ENCODE measurements around the gene SYT6.

The SYT6 gene

DNA sequence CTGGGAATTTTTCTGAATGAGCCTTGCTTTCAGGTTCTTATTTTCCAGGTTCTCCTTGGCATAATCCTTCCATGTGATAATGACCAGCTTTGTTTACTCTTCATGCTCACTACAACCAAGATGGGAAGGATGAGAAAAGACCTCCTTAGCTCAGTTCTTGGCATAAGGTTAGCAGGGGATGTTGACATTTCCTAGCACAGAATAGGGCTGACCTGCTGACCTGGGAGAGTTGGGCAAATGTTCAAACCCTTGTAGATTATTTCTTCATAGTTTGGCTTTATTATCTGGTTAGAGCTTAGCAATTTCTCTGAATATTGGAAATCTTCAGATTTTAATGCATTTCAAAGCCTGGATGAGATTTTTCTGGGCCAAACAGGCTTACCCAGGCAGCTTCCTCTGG, 23.6 kb upstream of the SYT6 start:
- Histone ChIP-seq H3K9me3 (ENCODE audit: insufficient read depth, low read depth, low read length) (no peaks in the 10 kb centered on the region), H3K27ac (ENCODE audit: low read depth, low read length) (no peak overlapping the region), H3K27me3 (ENCODE audit: insufficient read depth, low read length) (no peaks in the 10 kb centered on the region), H3K4me3 (ENCODE audit: low read length) (no peak overlapping the region), H3K4me1 (ENCODE audit: insufficient read depth, low read length) (no peaks in the 10 kb centered on the region), H3K9ac (ENCODE audit: low read depth, low read length) (no peak overlapping the region), H3K36me3 (ENCODE audit: insufficient read depth, low read length) (no peaks in the 10 kb centered on the region)

DNA sequence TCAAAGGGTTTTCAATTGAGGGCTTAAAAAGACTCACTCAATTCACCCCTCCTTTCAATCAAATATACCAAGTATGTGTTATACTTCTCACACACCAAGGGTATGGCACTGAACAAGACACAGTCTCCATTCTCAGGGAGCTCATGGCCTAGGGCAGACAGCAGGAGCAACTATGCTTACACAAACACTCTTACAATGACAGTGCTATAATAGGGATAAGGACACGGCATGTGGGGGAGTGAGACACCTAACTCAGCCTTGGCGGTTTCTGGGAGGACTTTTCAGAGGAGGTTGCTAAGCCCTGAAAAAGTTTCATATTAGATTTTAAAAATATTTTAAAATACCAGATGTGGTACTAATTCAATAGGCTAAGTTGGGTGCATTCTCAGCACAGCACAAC, 22.7 kb upstream of the SYT6 start:
- H3K27me3 ChIP-seq (ENCODE audit: insufficient read depth, low read length): no peaks in the 10 kb centered on the region
- H3K9ac ChIP-seq (ENCODE audit: low read depth, low read length): no peak overlapping the region
- no peaks in the 10 kb centered on the region for H3K4me1 ChIP-seq (ENCODE audit: insufficient read depth, low read length)
- H3K4me3 ChIP-seq (ENCODE audit: low read length): no peak overlapping the region
- H3K9me3 ChIP-seq (ENCODE audit: insufficient read depth, low read depth, low read length): no peaks in the 10 kb centered on the region
- H3K36me3 ChIP-seq (ENCODE audit: insufficient read depth, low read length): no peaks in the 10 kb centered on the region
- WGBS: no CpG with 5 or more reads among the region's 2 CpGs
- no peak overlapping the region for H3K27ac ChIP-seq (ENCODE audit: low read depth, low read length)

DNA sequence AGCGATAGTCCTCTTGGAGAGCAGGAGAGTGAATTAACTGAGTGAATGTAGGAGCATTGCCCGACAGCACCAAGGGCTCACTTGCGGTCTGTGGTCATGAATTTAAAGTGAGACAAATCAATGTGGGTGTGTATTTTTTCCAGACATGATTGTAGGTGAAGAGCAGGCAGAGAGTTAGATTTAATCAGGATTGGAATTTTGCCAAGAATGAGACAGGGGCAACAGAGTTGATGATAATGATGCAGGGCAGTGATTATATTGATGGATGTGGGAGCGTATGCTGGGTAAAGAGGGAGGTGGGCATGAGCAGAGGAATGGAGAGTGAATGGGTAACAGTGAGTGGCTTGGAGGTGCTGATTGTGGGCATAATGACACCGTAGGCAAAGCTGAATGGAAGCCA, 20.0 kb upstream of the SYT6 start:
- Histone ChIP-seq H3K36me3 (ENCODE audit: insufficient read depth, low read length) (no peaks in the 10 kb centered on the region), H3K4me1 (ENCODE audit: insufficient read depth, low read length) (no peaks in the 10 kb centered on the region), H3K9me3 (ENCODE audit: insufficient read depth, low read depth, low read length) (no peaks in the 10 kb centered on the region), H3K27ac (ENCODE audit: low read depth, low read length) (no peak overlapping the region), H3K4me3 (ENCODE audit: low read length) (no peak overlapping the region), H3K9ac (ENCODE audit: low read depth, low read length) (no peak overlapping the region), H3K27me3 (ENCODE audit: insufficient read depth, low read length) (no peaks in the 10 kb centered on the region)
- 72% methylated on average over 5 of the region's 5 CpGs for WGBS

DNA sequence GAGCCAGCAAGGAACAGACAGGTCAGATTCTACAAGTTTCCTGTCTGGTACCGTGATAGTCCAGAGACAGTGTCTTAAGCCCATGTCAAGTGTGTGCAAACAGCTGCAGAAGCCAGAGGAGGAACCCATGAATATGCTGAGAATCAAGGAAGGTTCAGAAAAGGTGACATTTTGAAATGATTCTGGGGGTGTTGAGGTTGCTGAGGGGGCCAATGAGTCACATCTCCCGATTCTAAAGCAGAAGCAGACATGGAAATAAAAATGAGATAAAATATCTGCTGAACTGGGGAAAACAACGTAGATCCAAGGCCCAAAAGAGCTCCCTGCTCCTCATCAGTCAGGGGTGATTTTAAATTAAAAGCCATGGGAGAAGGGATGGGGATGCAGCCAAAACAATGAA, 15.8 kb upstream of the SYT6 start:
- Histone ChIP-seq H3K4me1 (ENCODE audit: insufficient read depth, low read length) (peaks cover 7% of the 10 kb centered on the region; the same call in 1 of the 2 replicates), H3K27me3 (ENCODE audit: insufficient read depth, low read length) (0 out of 2 replicates have a peak, but pooled peaks cover 6% of the 10 kb centered on the region), H3K27ac (ENCODE audit: low read depth, low read length) (no peak overlapping the region), H3K4me3 (ENCODE audit: low read length) (no peak overlapping the region), H3K36me3 (ENCODE audit: insufficient read depth, low read length) (no peaks in the 10 kb centered on the region), H3K9ac (ENCODE audit: low read depth, low read length) (no peak overlapping the region), H3K9me3 (ENCODE audit: insufficient read depth, low read depth, low read length) (no peaks in the 10 kb centered on the region)
- WGBS: 89% methylated on average over 3 of the region's 3 CpGs

DNA sequence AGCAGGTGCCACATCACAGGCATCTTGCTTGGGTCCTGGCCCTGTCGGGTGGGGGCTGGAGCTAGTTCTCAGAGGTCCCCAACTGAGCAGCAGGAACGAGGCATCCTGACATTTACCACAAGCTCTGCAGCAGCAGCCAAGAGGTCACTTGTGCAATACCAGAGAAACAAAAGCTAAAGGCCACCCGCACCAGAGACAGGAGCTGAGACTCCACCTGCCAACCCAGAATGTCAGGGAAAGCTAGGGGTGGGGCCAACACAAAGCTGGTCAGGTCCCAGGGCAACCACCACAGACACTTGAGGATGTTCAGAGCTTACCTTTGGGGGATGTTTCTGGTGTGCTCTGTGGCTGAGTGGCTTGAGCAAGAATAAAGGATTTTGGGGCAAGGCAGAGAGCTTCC, 13.6 kb upstream of the SYT6 start:
- H3K36me3 ChIP-seq (ENCODE audit: insufficient read depth, low read length): no peaks in the 10 kb centered on the region
- H3K27me3 ChIP-seq (ENCODE audit: insufficient read depth, low read length): 0 out of 2 replicates have a peak, but pooled peaks cover 6% of the 10 kb centered on the region
- H3K27ac ChIP-seq (ENCODE audit: low read depth, low read length): no peak overlapping the region
- H3K4me1 ChIP-seq (ENCODE audit: insufficient read depth, low read length): peaks cover 10% of the 10 kb centered on the region; the same call in 1 of the 2 replicates
- 88% methylated on average over 3 of the region's 3 CpGs for WGBS
- no peaks in the 10 kb centered on the region for H3K9me3 ChIP-seq (ENCODE audit: insufficient read depth, low read depth, low read length)
- H3K9ac ChIP-seq (ENCODE audit: low read depth, low read length): no peak overlapping the region
- no peak overlapping the region for H3K4me3 ChIP-seq (ENCODE audit: low read length)

DNA sequence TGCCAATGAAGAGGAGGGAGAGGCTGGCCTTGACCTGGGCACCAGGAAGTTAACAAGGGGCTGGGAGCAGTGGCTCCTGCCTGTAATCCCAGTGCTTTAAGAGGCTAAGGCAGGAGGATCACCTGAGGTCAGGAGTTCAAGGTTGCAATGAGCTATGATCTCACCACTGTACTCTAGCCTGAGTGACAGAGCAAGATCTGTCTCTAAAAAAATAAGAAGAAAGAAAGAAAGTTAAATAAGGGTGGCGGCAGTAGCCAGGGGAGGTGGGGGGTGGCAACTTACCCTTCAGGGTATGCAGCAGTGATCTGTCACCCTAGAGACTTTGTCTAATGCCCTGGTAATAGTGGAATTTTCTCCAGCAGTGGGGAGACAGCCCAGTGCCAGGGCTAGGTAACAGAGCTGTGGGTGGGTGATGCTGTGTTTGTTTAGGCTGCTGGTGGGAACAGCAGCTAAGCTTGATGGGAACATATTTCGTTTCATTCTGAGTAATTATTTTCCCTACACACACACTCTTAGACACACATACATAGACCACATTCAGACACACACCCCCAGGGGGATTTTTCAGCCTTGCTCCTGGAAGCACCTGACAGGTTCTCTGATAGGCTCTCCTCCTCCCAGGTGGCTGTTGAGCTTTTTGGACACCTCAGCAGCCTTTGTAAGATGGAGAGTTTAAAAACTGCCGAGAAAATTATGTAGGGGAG, 11.3 kb upstream of the SYT6 start:
- H3K36me3 ChIP-seq (ENCODE audit: insufficient read depth, low read length): no peaks in the 10 kb centered on the region
- H3K9me3 ChIP-seq (ENCODE audit: insufficient read depth, low read depth, low read length): no peaks in the 10 kb centered on the region
- H3K4me1 ChIP-seq (ENCODE audit: insufficient read depth, low read length): peaks cover 10% of the 10 kb centered on the region; the same call in 1 of the 2 replicates
- H3K27ac ChIP-seq (ENCODE audit: low read depth, low read length): no peak overlapping the region
- H3K4me3 ChIP-seq (ENCODE audit: low read length): no peak overlapping the region
- WGBS: 94% methylated on average over 3 of the region's 3 CpGs
- H3K27me3 ChIP-seq (ENCODE audit: insufficient read depth, low read length): peaks cover 8% of the 10 kb centered on the region; the same call in 1 of the 2 replicates
- H3K9ac ChIP-seq (ENCODE audit: low read depth, low read length): no peak overlapping the region

DNA sequence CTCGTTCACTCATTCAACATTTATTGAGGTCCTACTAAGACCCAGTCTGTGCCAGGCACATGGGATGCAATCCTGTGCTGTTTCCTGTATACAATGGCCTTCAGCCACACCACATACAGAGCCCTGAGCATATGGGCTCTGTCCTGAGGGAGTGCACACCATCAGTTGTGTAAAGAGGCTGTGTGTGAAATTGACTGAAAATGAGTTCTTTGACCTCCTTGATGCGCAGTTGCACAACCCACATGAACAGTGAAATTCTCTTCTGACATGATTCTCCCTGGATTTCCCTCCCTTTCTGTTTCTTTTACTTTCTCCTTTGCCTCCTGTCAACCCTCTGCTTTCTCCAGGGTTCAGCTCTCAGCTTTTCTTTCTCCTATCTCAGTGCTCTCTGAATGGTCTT, 6.3 kb upstream of the SYT6 start:
- H3K4me3 ChIP-seq (ENCODE audit: low read length): no peak overlapping the region
- 90% methylated on average over 2 of the region's 2 CpGs for WGBS
- H3K27me3 ChIP-seq (ENCODE audit: insufficient read depth, low read length): peaks cover 11% of the 10 kb centered on the region

DNA sequence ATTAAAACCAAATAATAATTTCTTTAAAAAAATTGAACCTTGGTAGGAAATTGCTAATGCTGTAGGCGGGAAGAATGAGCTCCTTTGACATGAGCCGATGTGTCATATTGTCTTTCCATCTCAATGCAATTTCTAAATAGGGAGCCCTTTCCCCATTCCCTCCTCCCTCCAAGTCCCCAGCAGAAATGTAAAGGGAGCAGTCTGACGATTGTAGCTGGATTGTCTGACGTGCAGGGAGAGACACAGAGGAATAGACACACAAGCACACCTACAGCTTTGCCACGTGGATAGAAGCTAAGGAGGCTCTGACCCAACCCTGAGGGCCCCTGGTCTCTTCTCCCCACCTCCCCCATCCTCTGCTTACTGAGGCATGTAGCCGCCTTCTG, 3.6 kb upstream of the SYT6 start:
- peaks cover 17% of the 10 kb centered on the region; the same call in 1 of the 2 replicates for H3K4me1 ChIP-seq (ENCODE audit: insufficient read depth, low read length)
- H3K4me3 ChIP-seq (ENCODE audit: low read length): no peak overlapping the region
- 73% methylated on average over 6 of the region's 6 CpGs for WGBS
- no peak overlapping the region for H3K27ac ChIP-seq (ENCODE audit: low read depth, low read length)
- no peak overlapping the region for H3K9ac ChIP-seq (ENCODE audit: low read depth, low read length)
- no peaks in the 10 kb centered on the region for H3K36me3 ChIP-seq (ENCODE audit: insufficient read depth, low read length)
- H3K27me3 ChIP-seq (ENCODE audit: insufficient read depth, low read length): peaks cover 32% of the 10 kb centered on the region
- H3K9me3 ChIP-seq (ENCODE audit: insufficient read depth, low read depth, low read length): no peaks in the 10 kb centered on the region

More for the DNA sequence above, 6.3 kb upstream of the SYT6 start:
- H3K9me3 ChIP-seq (ENCODE audit: insufficient read depth, low read depth, low read length): no peaks in the 10 kb centered on the region
- H3K4me1 ChIP-seq (ENCODE audit: insufficient read depth, low read length): peaks cover 21% of the 10 kb centered on the region; the same call in 1 of the 2 replicates
- no peak overlapping the region for H3K27ac ChIP-seq (ENCODE audit: low read depth, low read length)
- no peaks in the 10 kb centered on the region for H3K36me3 ChIP-seq (ENCODE audit: insufficient read depth, low read length)
- no peak overlapping the region for H3K9ac ChIP-seq (ENCODE audit: low read depth, low read length)

DNA sequence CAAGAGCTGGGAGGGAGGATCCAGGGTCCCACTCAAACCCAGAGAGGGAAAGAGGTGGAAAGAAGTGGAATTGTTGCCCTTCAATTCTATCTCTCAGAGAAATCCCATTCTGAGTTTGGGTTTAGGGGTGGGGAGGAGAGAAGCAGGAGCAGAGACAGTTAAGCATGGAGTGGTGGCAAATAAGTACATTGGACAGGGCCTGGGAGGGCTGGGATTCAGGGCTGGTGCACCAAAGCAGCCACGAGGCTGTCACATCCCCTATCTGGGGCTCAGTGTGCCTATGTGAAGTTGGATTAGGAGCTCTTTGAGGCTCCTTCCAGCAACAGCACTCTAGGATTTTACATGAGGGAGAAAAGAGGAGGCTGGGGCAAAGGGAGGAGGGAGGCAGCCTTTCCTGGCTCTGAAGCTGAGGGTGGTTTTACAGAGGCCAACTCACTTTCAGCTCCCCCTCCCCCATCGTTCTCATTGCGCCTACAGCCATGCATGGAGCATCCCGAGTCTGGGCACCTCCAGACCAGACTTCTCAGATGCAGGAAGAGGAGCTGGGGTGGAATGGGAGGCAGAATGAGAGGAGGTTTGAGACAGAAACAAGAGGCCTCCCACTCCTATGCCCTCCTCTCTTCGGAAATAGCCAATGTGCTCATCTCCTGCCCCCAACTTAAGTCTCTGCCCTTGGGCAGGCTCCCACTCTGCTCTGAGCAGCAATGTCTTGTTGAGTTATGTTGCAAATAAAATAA, 3.0 kb upstream of the SYT6 start:
- no peak overlapping the region for H3K9ac ChIP-seq (ENCODE audit: low read depth, low read length)
- H3K9me3 ChIP-seq (ENCODE audit: insufficient read depth, low read depth, low read length): no peaks in the 10 kb centered on the region
- no peak overlapping the region for H3K27ac ChIP-seq (ENCODE audit: low read depth, low read length)
- H3K27me3 ChIP-seq (ENCODE audit: insufficient read depth, low read length): peaks cover 32% of the 10 kb centered on the region
- H3K4me1 ChIP-seq (ENCODE audit: insufficient read depth, low read length): peaks cover 18% of the 10 kb centered on the region
- H3K4me3 ChIP-seq (ENCODE audit: low read length): no peak overlapping the region
- WGBS: 49% methylated on average over 3 of the region's 5 CpGs
- H3K36me3 ChIP-seq (ENCODE audit: insufficient read depth, low read length): no peaks in the 10 kb centered on the region

DNA sequence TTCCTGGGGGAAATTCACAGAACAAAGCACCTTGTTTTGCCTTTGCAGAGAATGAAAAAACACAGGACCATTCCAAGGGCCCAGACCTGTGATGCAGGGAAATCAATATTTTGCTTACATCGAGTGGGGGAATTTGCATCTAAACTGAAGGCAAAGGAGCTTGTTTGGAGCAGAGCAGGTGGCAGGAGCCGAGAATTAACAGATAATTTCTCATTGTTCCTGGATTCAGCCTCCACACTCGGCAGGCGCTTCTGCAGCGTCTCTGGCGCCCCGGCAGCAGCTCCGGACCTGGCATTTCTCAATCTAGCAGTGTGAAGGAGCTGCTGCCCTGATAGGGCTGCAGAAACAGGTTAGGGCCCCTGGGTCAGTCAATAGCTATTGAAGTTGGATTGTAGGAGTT, 2.0 kb upstream of the SYT6 start:
- H3K4me1 ChIP-seq (ENCODE audit: insufficient read depth, low read length): peaks cover 23% of the 10 kb centered on the region
- no peak overlapping the region for H3K27ac ChIP-seq (ENCODE audit: low read depth, low read length)
- H3K4me3 ChIP-seq (ENCODE audit: low read length): no peak overlapping the region
- WGBS: 87% methylated on average over 8 of the region's 8 CpGs
- no peak overlapping the region for H3K9ac ChIP-seq (ENCODE audit: low read depth, low read length)
- no peaks in the 10 kb centered on the region for H3K9me3 ChIP-seq (ENCODE audit: insufficient read depth, low read depth, low read length)
- no peaks in the 10 kb centered on the region for H3K36me3 ChIP-seq (ENCODE audit: insufficient read depth, low read length)
- H3K27me3 ChIP-seq (ENCODE audit: insufficient read depth, low read length): peaks cover 32% of the 10 kb centered on the region

DNA sequence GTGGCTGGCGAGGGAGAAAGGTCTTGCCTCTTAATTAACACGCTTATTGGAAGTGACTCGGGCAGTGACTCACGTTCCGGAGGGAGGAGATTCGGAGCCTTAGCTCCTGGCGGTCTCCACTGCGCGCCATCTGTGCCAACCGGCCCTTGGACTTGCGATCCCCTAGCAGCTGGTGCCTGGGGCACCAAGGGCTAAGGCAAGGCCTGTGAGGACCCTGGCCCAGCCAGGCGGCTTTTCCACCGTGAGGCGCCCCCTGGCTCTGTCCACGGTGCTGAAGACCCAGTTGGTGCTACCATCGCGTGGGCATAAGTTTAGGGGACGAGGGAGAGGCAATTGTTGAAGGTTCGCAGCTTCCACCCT, 1.3 kb upstream of the SYT6 start:
- peaks cover 31% of the 10 kb centered on the region for H3K4me1 ChIP-seq (ENCODE audit: insufficient read depth, low read length)
- H3K4me3 ChIP-seq (ENCODE audit: low read length): peak overlapping the region; percentile 85; the same call in 1 of the 2 replicates
- no peak overlapping the region for H3K27ac ChIP-seq (ENCODE audit: low read depth, low read length)
- H3K27me3 ChIP-seq (ENCODE audit: insufficient read depth, low read length): peaks cover 31% of the 10 kb centered on the region
- H3K36me3 ChIP-seq (ENCODE audit: insufficient read depth, low read length): peaks cover 5% of the 10 kb centered on the region; the same call in 1 of the 2 replicates
- 18% methylated on average over 19 of the region's 19 CpGs for WGBS
- no peak overlapping the region for H3K9ac ChIP-seq (ENCODE audit: low read depth, low read length)
- no peaks in the 10 kb centered on the region for H3K9me3 ChIP-seq (ENCODE audit: insufficient read depth, low read depth, low read length)

Measured in HUES64 (cell line).